Cardiac fibroblast (primary cell): ENCODE data around the gene CLEC4F.
A peak's percentile ranks its signal among the peaks of the same experiment; 100 is the strongest.

Experiments used
- DNase-seq, 2 donors: peaks; one replicate each; pipeline versions ENCODE4 v3.0.0 to v3.0.0-alpha.2; 2010; ENCODE audit warnings: low read depth in 2 of 2
- H3K4me3 ChIP-seq, 2 donors: replicated peaks in 1 of 2; 1 replicate in 1 of 2; 2 replicates in 1 of 2; pipeline ENCODE4 v1.5.1; 2011; ENCODE audit warnings: low read depth in 2 of 2, low read length in 2 of 2, mild to moderate bottlenecking in 2 of 2, moderate library complexity in 1 of 2
- CTCF ChIP-seq: IDR thresholded peaks from one replicate; pipeline ENCODE4 v1.5.1; 2011; ENCODE audit warnings: low read depth, mild to moderate bottlenecking, low read length, inconsistent platforms

Gene CLEC4F

GRCh38 chr2:70820499-70820898, at the start of gene CLEC4F:
Gene CLEC4F, minus strand, starts transcription at chr2:70820599. Its CDS starts 76 bp downstream, at chr2:70820523.
- H3K4me3 ChIP-seq, result no peak within 1 kb of the TSS
- no peak for TF ChIP-seq CTCF
- no peak for DNase-seq

GRCh38 chr2:70868970-70869369, 48.6 kb upstream of the CLEC4F start:
- no peak overlapping the region for H3K4me3 ChIP-seq
- TF ChIP-seq CTCF, result no peak
- DNase-seq, result no peak

GRCh38 chr2:70861777-70862625, 41.6 kb upstream of the CLEC4F start:
- no peak overlapping the region for H3K4me3 ChIP-seq
- DNase-seq, result peak; percentile 78 to 80
- peak; percentile 98 for TF ChIP-seq CTCF

- no peak overlapping the region for H3K4me3 ChIP-seq
- TF ChIP-seq CTCF, result no peak
- DNase-seq, result no peak
Observed at GRCh38 chr2:70855667-70856066, 35.3 kb upstream of the CLEC4F start.

- no peak overlapping the region for H3K4me3 ChIP-seq
- no peak for DNase-seq
- TF ChIP-seq CTCF, result no peak
Observed at GRCh38 chr2:70854411-70854810, 34.0 kb upstream of the CLEC4F start.

GRCh38 chr2:70852824-70853223, 32.4 kb upstream of the CLEC4F start:
- H3K4me3 ChIP-seq, result no peak overlapping the region
- no peak for TF ChIP-seq CTCF
- no peak for DNase-seq

- TF ChIP-seq CTCF, result no peak
- peak in 1 of 2 donors; percentile 28 for DNase-seq
- no peak overlapping the region for H3K4me3 ChIP-seq
Observed at GRCh38 chr2:70851704-70852103, 31.3 kb upstream of the CLEC4F start.
